Ascending aorta (tissue), 2 donors: Measurements from ENCODE around the gene XDH. TPM values are rescaled to one million over a fixed set of nuclear protein-coding genes. Genes with fewer than 3 reads are reported as not detected.

Experiments
- DNase-seq, 2 donors: peaks; one replicate each; pipeline ENCODE4 v3.0.0-alpha.2; 2019; ENCODE audit warnings: low spot score in 2 of 2
- H3K27ac ChIP-seq, 2 donors: fragments of 200-600 bp; sonication (generic); one replicate each; pipeline ENCODE4 v1.5.1; 2016 to 2017; ENCODE audit warnings: mild to moderate bottlenecking in 1 of 2
- H3K27me3 ChIP-seq: fragments of 200-600 bp; sonication (generic); one replicate; pipeline ENCODE4 v1.5.1; 2017
- H3K36me3 ChIP-seq, 2 donors: fragments of 200-600 bp; sonication (generic); one replicate each; pipeline ENCODE4 v1.5.1; 2016
- H3K4me1 ChIP-seq, 2 donors: fragments of 200-600 bp; sonication (generic); one replicate each; pipeline ENCODE4 v1.5.1; 2016 to 2017; ENCODE audit warnings: mild to moderate bottlenecking in 1 of 2
- H3K4me3 ChIP-seq, 2 donors: fragments of 200-600 bp; sonication (generic); one replicate each; pipeline ENCODE4 v1.5.1; 2016 to 2017; ENCODE audit warnings: mild to moderate bottlenecking in 1 of 2
- H3K9me3 ChIP-seq, 2 donors: fragments of 200-600 bp; sonication (generic); one replicate each; pipeline ENCODE4 v1.5.1; 2016
- intact Hi-C: fragments of 100-400 bp; cut with DNase I; formaldehyde crosslinking; loops from one replicate; pipeline ENCODE4 v1.15.1; 2023
- total RNA-seq: library from RNA; depleted of rRNA; stranded (reverse); fragments of >200 nt; gene quantifications from one replicate; pipeline ENCODE4 v1.1.0, GENCODE V29; 2016
- TF ChIP-seq, protein P1 (sequence below), 3 experiments: fragments of 200-600 bp in 2 of 3; fragments of 450-650 bp in 1 of 3; sonication (generic) in 2 of 3; IDR thresholded peaks; one replicate each; pipeline ENCODE4 v1.5.1; 2016 to 2019; ENCODE audit warnings: antibody characterized with exemption in 3 of 3, mild to moderate bottlenecking in 1 of 3, moderate library complexity in 1 of 3

Gene XDH
- total RNA-seq, 1 donor from 2014 or later: not detected

DNA sequence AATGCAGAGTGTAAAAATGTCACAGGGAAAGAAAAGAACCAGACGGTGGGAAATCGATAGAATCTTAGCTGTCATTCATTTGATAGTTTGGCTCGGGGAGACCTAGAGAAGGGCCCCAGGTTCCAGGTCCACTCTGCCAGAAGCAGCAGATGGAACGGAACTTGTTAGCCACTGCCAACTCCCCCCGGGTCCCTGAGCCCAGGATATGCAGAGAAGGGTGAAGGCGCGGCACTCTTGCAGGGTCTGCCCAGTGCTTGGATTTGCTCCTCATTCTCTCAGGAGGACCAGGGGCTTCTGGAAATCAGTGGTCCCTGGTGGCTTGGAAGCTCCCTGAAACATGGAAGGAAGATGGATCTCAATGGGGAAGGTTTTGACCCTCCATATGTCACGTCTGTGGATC is 11.6 kb upstream of the XDH start:
- H3K9me3 ChIP-seq: no peaks in the 10 kb centered on the region
- H3K27me3 ChIP-seq: no peaks in the 10 kb centered on the region
- intact Hi-C loops: no loop called here
- H3K27ac ChIP-seq: no peak overlapping the region
- H3K4me3 ChIP-seq: no peak overlapping the region
- no peaks in the 10 kb centered on the region for H3K4me1 ChIP-seq
- TF ChIP-seq, protein P1, sequence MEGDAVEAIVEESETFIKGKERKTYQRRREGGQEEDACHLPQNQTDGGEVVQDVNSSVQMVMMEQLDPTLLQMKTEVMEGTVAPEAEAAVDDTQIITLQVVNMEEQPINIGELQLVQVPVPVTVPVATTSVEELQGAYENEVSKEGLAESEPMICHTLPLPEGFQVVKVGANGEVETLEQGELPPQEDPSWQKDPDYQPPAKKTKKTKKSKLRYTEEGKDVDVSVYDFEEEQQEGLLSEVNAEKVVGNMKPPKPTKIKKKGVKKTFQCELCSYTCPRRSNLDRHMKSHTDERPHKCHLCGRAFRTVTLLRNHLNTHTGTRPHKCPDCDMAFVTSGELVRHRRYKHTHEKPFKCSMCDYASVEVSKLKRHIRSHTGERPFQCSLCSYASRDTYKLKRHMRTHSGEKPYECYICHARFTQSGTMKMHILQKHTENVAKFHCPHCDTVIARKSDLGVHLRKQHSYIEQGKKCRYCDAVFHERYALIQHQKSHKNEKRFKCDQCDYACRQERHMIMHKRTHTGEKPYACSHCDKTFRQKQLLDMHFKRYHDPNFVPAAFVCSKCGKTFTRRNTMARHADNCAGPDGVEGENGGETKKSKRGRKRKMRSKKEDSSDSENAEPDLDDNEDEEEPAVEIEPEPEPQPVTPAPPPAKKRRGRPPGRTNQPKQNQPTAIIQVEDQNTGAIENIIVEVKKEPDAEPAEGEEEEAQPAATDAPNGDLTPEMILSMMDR (IDR thresholded peaks at IDR 0.05): no peak
- H3K36me3 ChIP-seq: no peaks in the 10 kb centered on the region
- no peak for DNase-seq

DNA sequence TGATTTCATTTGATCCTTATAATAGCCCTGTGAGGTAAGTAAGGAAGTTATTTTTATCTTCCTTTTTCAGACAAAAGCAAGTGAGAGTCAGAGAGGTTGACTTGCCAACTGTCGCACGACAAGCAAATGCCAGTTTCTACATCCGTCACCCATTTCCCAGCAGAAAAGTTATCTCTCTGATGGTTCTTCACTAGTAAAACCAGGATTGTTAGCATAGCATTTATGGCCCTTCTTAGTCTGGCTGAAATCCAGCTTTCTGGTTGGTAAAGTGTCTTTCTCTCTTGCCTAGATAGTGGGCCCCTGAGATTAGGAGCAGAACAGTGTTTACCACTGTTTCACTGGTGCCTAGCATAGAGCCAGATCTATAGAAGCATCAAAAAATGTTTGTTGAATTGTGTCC is 7.1 kb upstream of the XDH start:
- TF ChIP-seq, protein P1 (IDR thresholded peaks at IDR 0.05): no peak
- Histone ChIP-seq H3K4me3 (no peak overlapping the region), H3K27ac (no peak overlapping the region), H3K9me3 (peaks cover 0 to 24% of the 10 kb centered on the region in 2 donors), H3K4me1 (no peaks in the 10 kb centered on the region), H3K36me3 (no peaks in the 10 kb centered on the region), H3K27me3 (no peaks in the 10 kb centered on the region)
- DNase-seq: no peak
- intact Hi-C loops: no loop called here

DNA sequence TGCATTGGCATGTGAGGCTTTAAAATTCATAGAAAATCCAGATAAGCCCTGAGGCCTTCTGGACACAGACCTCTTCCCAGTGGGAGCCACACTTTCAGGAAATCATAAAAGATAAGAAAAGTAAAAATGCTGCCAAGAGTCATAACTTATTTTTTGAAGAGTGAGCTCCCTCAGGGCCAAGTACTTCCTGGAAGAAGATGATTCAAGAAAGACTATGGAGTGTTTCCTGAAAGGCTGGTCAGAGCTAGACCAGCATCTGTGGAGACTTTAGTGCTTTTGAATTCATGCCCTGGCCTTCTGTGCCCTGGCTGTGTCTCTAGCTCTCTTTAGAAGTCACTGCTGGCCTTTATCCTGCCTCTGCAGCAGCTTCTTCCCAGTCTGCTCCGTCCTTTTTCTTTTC is 6.4 kb upstream of the XDH start:
- Histone ChIP-seq H3K9me3 (peaks cover 0 to 24% of the 10 kb centered on the region in 2 donors), H3K36me3 (no peaks in the 10 kb centered on the region), H3K4me1 (no peaks in the 10 kb centered on the region), H3K27me3 (no peaks in the 10 kb centered on the region), H3K27ac (no peak overlapping the region), H3K4me3 (no peak overlapping the region)
- DNase-seq: no peak
- TF ChIP-seq, protein P1 (IDR thresholded peaks at IDR 0.05): no peak
- intact Hi-C loops: no loop called here

DNA sequence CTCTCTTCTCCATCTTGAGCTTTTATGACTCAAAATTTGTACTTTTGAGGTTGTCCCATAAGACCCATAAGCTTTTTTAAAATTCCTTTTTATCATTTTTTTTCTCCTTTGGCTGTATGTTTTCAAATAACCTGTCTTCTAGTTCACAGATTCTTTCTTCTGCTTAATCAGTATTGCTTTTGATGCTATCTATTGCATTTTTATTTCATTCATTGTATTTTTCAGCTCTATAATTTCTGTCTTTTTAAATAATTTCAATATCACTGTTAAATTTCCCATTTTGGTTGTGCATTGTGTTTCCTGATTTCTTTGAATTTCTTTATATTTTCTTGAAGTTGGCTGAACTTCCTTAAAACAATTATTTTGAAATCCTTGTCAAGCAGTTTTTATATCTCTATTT is 4.8 kb upstream of the XDH start:
- Histone ChIP-seq H3K27me3 (no peaks in the 10 kb centered on the region), H3K9me3 (peaks cover 0 to 24% of the 10 kb centered on the region in 2 donors), H3K27ac (no peak overlapping the region), H3K4me3 (no peak overlapping the region), H3K4me1 (no peaks in the 10 kb centered on the region), H3K36me3 (no peaks in the 10 kb centered on the region)
- TF ChIP-seq, protein P1 (IDR thresholded peaks at IDR 0.05): no peak
- DNase-seq: no peak
- intact Hi-C loops: no loop called here

DNA sequence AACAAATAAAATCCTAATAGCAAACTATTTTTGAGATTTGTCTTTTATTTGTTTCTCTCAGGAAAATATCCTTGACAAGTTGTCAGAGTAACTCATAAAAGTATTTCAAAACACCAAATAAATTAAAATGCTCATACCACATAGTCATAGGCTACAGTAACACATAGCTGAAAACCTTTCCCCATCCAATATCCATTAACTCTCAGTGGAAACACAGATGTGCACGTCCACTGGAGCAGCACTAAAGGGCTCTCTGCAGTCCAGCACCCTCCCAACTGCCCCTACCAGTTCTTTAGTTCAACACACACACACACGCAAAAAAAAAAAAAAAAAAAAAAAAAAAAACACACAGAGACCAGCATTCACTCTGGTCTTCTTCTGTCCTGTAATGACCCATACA is 879 bp upstream of the XDH start:
- H3K27me3 ChIP-seq: no peaks in the 10 kb centered on the region
- H3K27ac ChIP-seq: no peak overlapping the region
- no peak overlapping the region for H3K4me3 ChIP-seq
- H3K36me3 ChIP-seq: no peaks in the 10 kb centered on the region
- peaks cover 0 to 22% of the 10 kb centered on the region in 2 donors for H3K9me3 ChIP-seq
- intact Hi-C loops: no loop called here
- no peak for DNase-seq
- no peaks in the 10 kb centered on the region for H3K4me1 ChIP-seq
- TF ChIP-seq, protein P1 (IDR thresholded peaks at IDR 0.05): no peak
